ENCODE results near the gene SERHL2.
A peak's percentile ranks its signal among the peaks of the same experiment; 100 is the strongest.
"Not testable (repeated sequence)": the region's sequence is repeated elsewhere in the genome, so short reads cannot be mapped to it uniquely, and the experiment has no call there.

The SERHL2 gene

GRCh38 chr22:42521228-42521546, 32.6 kb upstream of the SERHL2 start:
- peak overlapping the region; percentile 26 for H3K27ac Mint-ChIP-seq
- ATAC-seq (replicated peaks) (no peak), DNase-seq (no peak)
- no peaks in the 10 kb centered on the region for H3K27me3 Mint-ChIP-seq
- peaks cover 18 to 35% of the 10 kb centered on the region in 2 donors for H3K4me1 Mint-ChIP-seq
- H3K9me3 Mint-ChIP-seq: no peaks in the 10 kb centered on the region
- peak overlapping the region in 1 of 2 donors; percentile 29 for H3K4me3 Mint-ChIP-seq
- peaks cover 8 to 15% of the 10 kb centered on the region in 2 donors for H3K36me3 Mint-ChIP-seq

GRCh38 chr22:42522546-42522945, 31.2 kb upstream of the SERHL2 start:
- Mint-ChIP-seq H3K27ac (no peak overlapping the region), H3K36me3 (peaks cover 3 to 11% of the 10 kb centered on the region in 2 donors), H3K4me3 (no peak overlapping the region), H3K4me1 (peaks cover 16 to 35% of the 10 kb centered on the region in 2 donors), H3K27me3 (no peaks in the 10 kb centered on the region), H3K9me3 (no peaks in the 10 kb centered on the region)
- no peak for DNase-seq
- ATAC-seq (replicated peaks): no peak

GRCh38 chr22:42528591-42529307, 25.0 kb upstream of the SERHL2 start:
- Mint-ChIP-seq H3K27ac (peak overlapping the region; percentile 39), H3K4me1 (peaks cover 17 to 21% of the 10 kb centered on the region in 2 donors), H3K36me3 (peaks cover 0 to 2% of the 10 kb centered on the region in 2 donors), H3K27me3 (no peaks in the 10 kb centered on the region), H3K9me3 (no peaks in the 10 kb centered on the region), H3K4me3 (no peak overlapping the region)
- no peak for DNase-seq
- no peak for ATAC-seq (replicated peaks)

GRCh38 chr22:42529435-42529834, 24.3 kb upstream of the SERHL2 start:
- not testable (repeated sequence) for DNase-seq; H3K27me3 Mint-ChIP-seq; H3K9me3 Mint-ChIP-seq; H3K27ac Mint-ChIP-seq; H3K36me3 Mint-ChIP-seq; ATAC-seq (replicated peaks); H3K4me3 Mint-ChIP-seq
- H3K4me1 Mint-ChIP-seq: peaks cover 22 to 28% of the 10 kb centered on the region in 2 donors

GRCh38 chr22:42531401-42532084, 22.2 kb upstream of the SERHL2 start:
- not testable (repeated sequence) for ATAC-seq (replicated peaks); H3K4me3 Mint-ChIP-seq; H3K27ac Mint-ChIP-seq; H3K36me3 Mint-ChIP-seq; H3K27me3 Mint-ChIP-seq; H3K9me3 Mint-ChIP-seq; DNase-seq
- peaks cover 24 to 33% of the 10 kb centered on the region in 2 donors for H3K4me1 Mint-ChIP-seq

- peaks cover 0 to 3% of the 10 kb centered on the region in 2 donors for H3K36me3 Mint-ChIP-seq
- H3K9me3 Mint-ChIP-seq: no peaks in the 10 kb centered on the region
- peak overlapping the region; percentile 80 to 82 for H3K4me3 Mint-ChIP-seq
- DNase-seq (no peak), ATAC-seq (replicated peaks) (no peak)
- H3K27ac Mint-ChIP-seq: peak overlapping the region; percentile 94
- no peaks in the 10 kb centered on the region for H3K27me3 Mint-ChIP-seq
- peaks cover 36 to 54% of the 10 kb centered on the region in 2 donors for H3K4me1 Mint-ChIP-seq
These were observed 20.1 kb upstream of the SERHL2 start for GRCh38 chr22:42533638-42533977.

- not testable (repeated sequence) for H3K27ac Mint-ChIP-seq; H3K36me3 Mint-ChIP-seq; H3K27me3 Mint-ChIP-seq; H3K4me3 Mint-ChIP-seq; ATAC-seq (replicated peaks); DNase-seq; H3K9me3 Mint-ChIP-seq
- H3K4me1 Mint-ChIP-seq: peaks cover 36 to 66% of the 10 kb centered on the region in 2 donors
These were observed 18.5 kb upstream of the SERHL2 start for GRCh38 chr22:42535082-42535731.

GRCh38 chr22:42536166-42536565, 17.6 kb upstream of the SERHL2 start:
- Mint-ChIP-seq H3K27ac (peak overlapping the region; percentile 93), H3K4me1 (peaks cover 36 to 66% of the 10 kb centered on the region in 2 donors), H3K36me3 (peaks cover 0 to 3% of the 10 kb centered on the region in 2 donors), H3K9me3 (no peaks in the 10 kb centered on the region), H3K27me3 (no peaks in the 10 kb centered on the region), H3K4me3 (no peak overlapping the region)
- ATAC-seq (replicated peaks) (no peak), DNase-seq (no peak)

- H3K27me3 Mint-ChIP-seq; H3K9me3 Mint-ChIP-seq; ATAC-seq (replicated peaks); DNase-seq; H3K36me3 Mint-ChIP-seq: not testable (repeated sequence)
- peak overlapping the region; percentile 93 for H3K27ac Mint-ChIP-seq
- peaks cover 38 to 66% of the 10 kb centered on the region in 2 donors for H3K4me1 Mint-ChIP-seq
- peak overlapping the region; percentile 30 to 39 for H3K4me3 Mint-ChIP-seq
These were observed 17.1 kb upstream of the SERHL2 start for GRCh38 chr22:42536634-42537033.

- DNase-seq (peak; percentile 45), ATAC-seq (replicated peaks) (peak; percentile 73 to 77)
- not testable (repeated sequence) for H3K9me3 Mint-ChIP-seq, H3K27me3 Mint-ChIP-seq, H3K36me3 Mint-ChIP-seq
- Mint-ChIP-seq H3K27ac (peak overlapping the region; percentile 93), H3K4me1 (peaks cover 36 to 65% of the 10 kb centered on the region in 2 donors), H3K4me3 (peak overlapping the region; percentile 30 to 39)
These were observed 16.4 kb upstream of the SERHL2 start for GRCh38 chr22:42537199-42537831.

GRCh38 chr22:42539236-42539771, 14.5 kb upstream of the SERHL2 start:
- ATAC-seq (replicated peaks) (peak; percentile 77 to 81), DNase-seq (peak; percentile 44)
- Mint-ChIP-seq H3K27ac (peak overlapping the region; percentile 92), H3K4me3 (peak overlapping the region; percentile 21 to 28), H3K4me1 (peaks cover 28 to 45% of the 10 kb centered on the region in 2 donors)
- not testable (repeated sequence) for H3K9me3 Mint-ChIP-seq, H3K27me3 Mint-ChIP-seq, H3K36me3 Mint-ChIP-seq

GRCh38 chr22:42544686-42545085, 9.1 kb upstream of the SERHL2 start:
- H3K4me3 Mint-ChIP-seq: no peak overlapping the region
- no peaks in the 10 kb centered on the region for H3K9me3 Mint-ChIP-seq
- DNase-seq (no peak), ATAC-seq (replicated peaks) (no peak)
- peaks cover 8 to 13% of the 10 kb centered on the region in 2 donors for H3K4me1 Mint-ChIP-seq
- H3K27me3 Mint-ChIP-seq: no peaks in the 10 kb centered on the region
- H3K36me3 Mint-ChIP-seq: no peaks in the 10 kb centered on the region
- H3K27ac Mint-ChIP-seq: no peak overlapping the region

GRCh38 chr22:42547562-42547961, 6.2 kb upstream of the SERHL2 start:
- ATAC-seq (replicated peaks): no peak
- Mint-ChIP-seq H3K36me3 (no peaks in the 10 kb centered on the region), H3K9me3 (no peaks in the 10 kb centered on the region), H3K27ac (no peak overlapping the region), H3K4me1 (peaks cover 27 to 30% of the 10 kb centered on the region in 2 donors), H3K4me3 (no peak overlapping the region), H3K27me3 (no peaks in the 10 kb centered on the region)
- DNase-seq: no peak

- H3K27ac Mint-ChIP-seq; DNase-seq; H3K36me3 Mint-ChIP-seq; H3K9me3 Mint-ChIP-seq; H3K4me3 Mint-ChIP-seq; H3K27me3 Mint-ChIP-seq; ATAC-seq (replicated peaks): not testable (repeated sequence)
- H3K4me1 Mint-ChIP-seq: peaks cover 24 to 33% of the 10 kb centered on the region in 2 donors
These were observed 5.6 kb upstream of the SERHL2 start for GRCh38 chr22:42548126-42548525.

Data from stimulated activated naive B cell treated with anti-CD40 and anti-IgM and Interleukin-4, amounts not matched to agents 10 μg/mL and 1 μg/mL and 100 μg/mL, for 72 hours (primary cell).